Muscle layer of duodenum (tissue), 2 donors: ENCODE measurements around the gene CES5A.
"Not testable (repeated sequence)": the region's sequence is repeated elsewhere in the genome, so short reads cannot be mapped to it uniquely, and the experiment has no call there.

Experiments used
- H3K27ac ChIP-seq: one replicate; pipeline ENCODE4 v1.7.0; 2013; ENCODE audit warnings: mild to moderate bottlenecking, low read length
- H3K27me3 ChIP-seq: one replicate; pipeline ENCODE4 v1.7.0; 2013; ENCODE audit warnings: low read depth, mild to moderate bottlenecking, control low read depth, low read length
- H3K36me3 ChIP-seq, 2 donors: one replicate each; pipeline ENCODE4 v1.7.0; 2013; ENCODE audit warnings: low read length in 2 of 2, control low read depth in 1 of 2, mild to moderate bottlenecking in 1 of 2; ENCODE audit not compliant: insufficient read depth in 2 of 2, control insufficient read depth in 1 of 2
- H3K4me1 ChIP-seq, 2 donors: one replicate each; pipeline ENCODE4 v1.7.0; 2013; ENCODE audit warnings: low read length in 2 of 2, mild to moderate bottlenecking in 2 of 2, control low read depth in 1 of 2, moderate library complexity in 1 of 2; ENCODE audit not compliant: insufficient read depth in 2 of 2, control insufficient read depth in 1 of 2
- H3K4me3 ChIP-seq, 2 donors: one replicate each; pipeline ENCODE4 v1.7.0; 2013; ENCODE audit warnings: low read length in 2 of 2, low read depth in 1 of 2, mild to moderate bottlenecking in 1 of 2
- H3K9me3 ChIP-seq, 2 donors: one replicate each; pipeline ENCODE4 v1.7.0; 2013; ENCODE audit warnings: low read length in 2 of 2, control low read depth in 1 of 2, mild to moderate bottlenecking in 1 of 2; ENCODE audit not compliant: control insufficient read depth in 1 of 2
- donor health status: healthy.

CES5A gene

DNA sequence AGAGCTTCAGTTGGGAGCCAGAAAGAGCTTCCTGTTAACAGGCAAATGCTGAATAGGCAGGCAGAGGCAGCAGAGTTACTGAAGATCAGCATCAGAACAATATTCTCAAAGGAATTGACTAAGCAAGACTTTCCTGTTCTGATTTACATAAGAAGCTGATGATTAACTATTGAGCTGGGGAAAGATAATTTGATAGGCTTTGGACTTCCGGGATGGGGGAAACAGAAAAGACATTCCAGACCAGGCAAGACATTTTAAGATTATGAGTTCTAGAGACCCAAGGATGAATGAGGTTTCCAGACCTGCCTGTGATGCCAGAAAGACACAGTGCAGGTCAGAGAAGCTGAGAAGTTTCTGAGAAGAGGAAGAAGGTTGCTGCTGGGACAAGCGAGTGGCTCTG, at the start of gene CES5A:
Gene CES5A, minus strand, starts transcription at position 101 of the 400 bp plus-strand sequence. CDS start 152 bp downstream, outside the sequence.
- Histone ChIP-seq H3K27ac (no peak within 1 kb of the TSS), H3K4me1 (no peaks in the 10 kb centered on the region), H3K36me3 (no peaks in the 10 kb centered on the region), H3K27me3 (no peaks in the 10 kb centered on the region), H3K9me3 (no peaks in the 10 kb centered on the region), H3K4me3 (no peak within 1 kb of the TSS)

GRCh38 chr16:55922662-55923061, 47.5 kb upstream of the CES5A start:
- Histone ChIP-seq H3K9me3 (no peaks in the 10 kb centered on the region), H3K27ac (no peak overlapping the region), H3K36me3 (no peaks in the 10 kb centered on the region), H3K4me3 (no peak overlapping the region), H3K27me3 (no peaks in the 10 kb centered on the region), H3K4me1 (no peaks in the 10 kb centered on the region)

DNA sequence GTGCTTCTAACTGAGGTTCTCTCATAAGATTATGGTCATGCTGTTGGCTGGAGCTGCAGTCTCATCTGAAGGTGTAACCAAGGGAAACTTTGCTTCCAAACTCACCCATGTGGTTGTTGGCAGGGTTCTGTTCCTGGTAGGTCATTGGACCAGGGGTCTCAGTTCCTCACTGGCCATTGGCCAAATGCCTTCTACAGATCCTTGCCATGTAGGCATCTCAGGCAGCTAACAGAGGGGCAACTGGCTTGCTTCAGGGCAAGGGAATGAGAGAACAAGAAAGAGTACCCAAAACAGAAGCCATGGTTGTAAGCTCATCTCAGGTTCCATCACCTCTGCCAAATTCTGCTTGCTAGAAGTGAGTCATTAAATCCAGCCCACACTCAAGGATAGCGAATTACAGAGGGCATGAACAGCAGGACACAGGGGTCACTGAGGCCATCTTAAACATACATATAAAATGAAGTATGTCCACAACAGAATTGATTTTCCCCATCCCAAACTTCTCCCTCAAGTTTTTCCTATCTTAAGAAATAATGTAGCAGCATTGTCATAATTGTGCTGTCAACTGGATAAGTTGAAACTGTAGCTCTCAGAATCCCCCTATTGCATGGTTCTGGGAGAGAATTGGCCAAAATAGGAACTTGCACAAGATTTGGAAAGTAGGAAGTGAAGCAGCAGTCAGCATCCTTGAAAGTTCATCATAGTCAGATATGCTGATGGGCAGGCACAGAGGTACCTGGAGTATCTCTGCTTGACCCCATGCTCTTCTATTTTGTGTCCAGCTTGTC, 42.4 kb upstream of the CES5A start:
- Histone ChIP-seq H3K27me3 (no peaks in the 10 kb centered on the region), H3K36me3 (no peaks in the 10 kb centered on the region), H3K27ac (no peak overlapping the region), H3K4me3 (no peak overlapping the region), H3K9me3 (no peaks in the 10 kb centered on the region), H3K4me1 (no peaks in the 10 kb centered on the region)

DNA sequence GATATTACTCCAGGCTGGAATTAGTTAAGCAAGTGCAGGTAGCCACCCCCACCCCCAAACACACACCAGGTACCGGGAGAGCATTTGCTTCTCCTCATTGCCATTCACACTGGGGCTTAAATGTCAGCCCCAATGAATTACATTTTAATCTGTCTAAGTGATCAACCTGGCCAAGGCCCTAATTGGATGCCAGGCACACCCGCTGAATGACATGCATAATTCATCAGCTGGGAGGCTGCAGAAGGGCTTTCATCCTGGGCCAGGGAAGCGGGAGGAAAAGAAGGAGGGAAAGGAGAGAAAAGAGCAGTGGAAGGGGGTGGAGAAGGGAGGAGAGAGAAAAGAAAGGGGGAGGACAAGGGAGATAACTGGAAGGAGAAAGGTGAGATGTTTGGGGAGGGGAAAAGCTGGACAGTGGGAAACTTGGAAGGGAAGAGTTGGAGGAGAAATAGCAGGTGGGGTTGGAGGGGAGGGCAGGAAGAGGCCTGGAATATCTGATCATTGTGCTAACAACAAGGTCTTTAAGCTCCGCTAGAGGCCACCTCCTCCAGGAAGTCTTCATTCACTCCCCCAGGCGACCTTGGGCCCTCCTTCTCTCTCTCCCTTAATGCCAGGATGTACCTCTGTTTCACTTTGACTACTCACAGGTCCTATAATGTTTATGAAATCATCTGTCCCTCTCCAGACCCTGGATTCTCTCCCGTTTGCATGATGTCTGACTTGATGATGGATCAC, 40.1 kb upstream of the CES5A start:
- Histone ChIP-seq H3K36me3 (no peaks in the 10 kb centered on the region), H3K4me1 (no peaks in the 10 kb centered on the region), H3K4me3 (no peak overlapping the region), H3K9me3 (peaks cover 0 to 9% of the 10 kb centered on the region in 2 donors), H3K27me3 (no peaks in the 10 kb centered on the region), H3K27ac (no peak overlapping the region)

GRCh38 chr16:55914383-55914782, 39.2 kb upstream of the CES5A start:
- no peak overlapping the region for H3K27ac ChIP-seq
- H3K4me3 ChIP-seq = no peak overlapping the region
- H3K9me3 ChIP-seq = peaks cover 0 to 9% of the 10 kb centered on the region in 2 donors
- no peaks in the 10 kb centered on the region for H3K27me3 ChIP-seq
- H3K4me1 ChIP-seq = no peaks in the 10 kb centered on the region
- no peaks in the 10 kb centered on the region for H3K36me3 ChIP-seq

DNA sequence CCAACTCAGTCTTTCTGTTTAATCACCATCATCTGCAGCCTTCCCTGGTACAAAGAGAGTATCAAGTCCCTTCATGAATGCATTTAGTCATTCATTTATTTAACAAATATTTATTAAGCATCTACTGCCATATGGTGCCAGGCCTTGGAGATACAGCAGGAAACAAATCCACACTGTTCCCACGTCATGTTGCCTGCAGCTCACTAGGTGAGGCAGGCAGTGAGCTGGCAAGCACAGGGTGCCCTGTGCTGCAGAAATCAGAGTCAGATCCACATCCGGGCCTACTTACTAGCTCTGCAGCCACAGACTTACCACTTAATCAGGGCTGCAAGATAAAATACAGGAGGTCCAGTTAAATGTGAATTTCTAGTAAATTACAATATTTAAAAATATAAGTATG, 38.5 kb upstream of the CES5A start:
- Histone ChIP-seq H3K27ac (no peak overlapping the region), H3K36me3 (no peaks in the 10 kb centered on the region), H3K4me1 (no peaks in the 10 kb centered on the region), H3K9me3 (peaks cover 0 to 9% of the 10 kb centered on the region in 2 donors), H3K27me3 (no peaks in the 10 kb centered on the region), H3K4me3 (no peak overlapping the region)

GRCh38 chr16:55913121-55913520, 37.9 kb upstream of the CES5A start:
- H3K36me3 ChIP-seq, H3K9me3 ChIP-seq, H3K4me3 ChIP-seq, H3K4me1 ChIP-seq, H3K27ac ChIP-seq, H3K27me3 ChIP-seq: not testable (repeated sequence)

GRCh38 chr16:55912022-55912421, 36.8 kb upstream of the CES5A start:
- Histone ChIP-seq H3K27ac (no peak overlapping the region), H3K27me3 (no peaks in the 10 kb centered on the region), H3K4me3 (no peak overlapping the region)

GRCh38 chr16:55911616-55912015, 36.4 kb upstream of the CES5A start:
- no peak overlapping the region for H3K27ac ChIP-seq
- H3K36me3 ChIP-seq = no peaks in the 10 kb centered on the region
- no peak overlapping the region for H3K4me3 ChIP-seq
- no peaks in the 10 kb centered on the region for H3K4me1 ChIP-seq
- H3K9me3 ChIP-seq = peaks cover 0 to 9% of the 10 kb centered on the region in 2 donors
- no peaks in the 10 kb centered on the region for H3K27me3 ChIP-seq

More at GRCh38 chr16:55912022-55912421, 36.8 kb upstream of the CES5A start:
- Histone ChIP-seq H3K36me3 (no peaks in the 10 kb centered on the region), H3K4me1 (no peaks in the 10 kb centered on the region), H3K9me3 (peaks cover 0 to 9% of the 10 kb centered on the region in 2 donors)

DNA sequence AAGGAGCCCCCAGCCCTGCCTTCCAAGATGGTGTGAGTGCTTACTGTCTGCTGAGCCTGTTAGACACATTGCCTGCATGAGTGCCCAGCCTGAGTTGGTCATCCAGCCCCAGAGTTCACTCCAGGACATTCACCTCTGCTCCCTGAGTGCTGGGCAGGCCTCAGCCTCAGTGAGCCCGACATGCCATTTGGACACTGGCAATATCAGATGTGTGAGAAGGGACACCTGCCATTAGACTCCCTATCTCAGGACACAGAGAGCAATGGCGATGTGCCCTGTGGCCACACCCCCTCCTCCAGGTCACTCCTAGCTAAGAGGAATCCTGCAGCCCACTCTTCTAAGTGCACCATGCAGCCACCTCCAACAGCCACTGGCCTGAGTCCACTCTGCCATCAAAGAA, 34.7 kb upstream of the CES5A start:
- no peak overlapping the region for H3K4me3 ChIP-seq
- H3K4me1 ChIP-seq = no peaks in the 10 kb centered on the region
- peaks cover 0 to 9% of the 10 kb centered on the region in 2 donors for H3K9me3 ChIP-seq

GRCh38 chr16:55908641-55909040, 33.5 kb upstream of the CES5A start:
- H3K27me3 ChIP-seq = no peaks in the 10 kb centered on the region
- no peak overlapping the region for H3K4me3 ChIP-seq
- H3K36me3 ChIP-seq = no peaks in the 10 kb centered on the region
- H3K4me1 ChIP-seq = no peaks in the 10 kb centered on the region
- peaks cover 4 to 14% of the 10 kb centered on the region in 2 donors for H3K9me3 ChIP-seq
- H3K27ac ChIP-seq = no peak overlapping the region

More for the DNA sequence above, 34.7 kb upstream of the CES5A start:
- Histone ChIP-seq H3K27ac (no peak overlapping the region), H3K36me3 (no peaks in the 10 kb centered on the region), H3K27me3 (no peaks in the 10 kb centered on the region)
